CD4-positive, CD25-positive, alpha-beta regulatory T cell (primary cell): ENCODE data around the gene SLC27A3. TPM values are rescaled to one million over a fixed set of nuclear protein-coding genes. Genes with fewer than 3 reads are reported as not detected.
A peak's percentile ranks its signal among the peaks of the same experiment; 100 is the strongest.

ENCODE experiments used
- ATAC-seq, 2 donors: fragments of 150-1000 bp; cut with Tn5 transposase; one replicate each; pipeline ENCODE4 v1.10.0; 2021; ENCODE audit warnings: low read depth in 2 of 2, moderate number of reproducible peaks in 2 of 2, moderate library complexity in 1 of 2
- DNase-seq, 3 donors: peaks; one replicate each; pipeline versions ENCODE4 v3.0.0 to v3.0.0-alpha.2; 2012 to 2022; ENCODE audit warnings: mixed read lengths in 1 of 3
- H3K27ac ChIP-seq: one replicate; pipeline ENCODE4 v1.7.0; 2013; ENCODE audit warnings: mild to moderate bottlenecking, low read length; ENCODE audit not compliant: insufficient read depth, poor library complexity, severe bottlenecking
- H3K27me3 ChIP-seq: one replicate; pipeline ENCODE4 v1.7.0; 2013; ENCODE audit warnings: low read length; ENCODE audit not compliant: control insufficient read depth, insufficient read depth
- H3K36me3 ChIP-seq: one replicate; pipeline ENCODE4 v1.7.0; 2013; ENCODE audit warnings: mild to moderate bottlenecking, low read length, moderate library complexity; ENCODE audit not compliant: control insufficient read depth, insufficient read depth
- H3K4me1 ChIP-seq: 2 replicates; pipeline ENCODE4 v1.7.0; 2013; ENCODE audit warnings: mild to moderate bottlenecking, low read length; ENCODE audit not compliant: insufficient read depth, control insufficient read depth, poor library complexity, severe bottlenecking
- H3K4me3 ChIP-seq: one replicate; pipeline ENCODE4 v1.7.0; 2013; ENCODE audit warnings: low read depth, mild to moderate bottlenecking, low read length, moderate library complexity
- H3K9me3 ChIP-seq, 2 experiments: 1 replicate in 1 of 2; 2 replicates in 1 of 2; pipeline ENCODE4 v1.7.0; 2013; ENCODE audit warnings: low read length in 2 of 2, mild to moderate bottlenecking in 1 of 2, moderate library complexity in 1 of 2; ENCODE audit not compliant: control insufficient read depth in 2 of 2
- H3K27ac Mint-ChIP-seq, 3 donors: one replicate each; pipeline ENCODE4 v1.8.0; 2020 to 2022; ENCODE audit warnings: mild to moderate bottlenecking in 3 of 3, mixed read lengths in 3 of 3, moderate library complexity in 2 of 3
- H3K27me3 Mint-ChIP-seq: one replicate; pipeline ENCODE4 v1.8.0; 2022; ENCODE audit warnings: mild to moderate bottlenecking, mixed read lengths
- H3K36me3 Mint-ChIP-seq: one replicate; pipeline ENCODE4 v1.8.0; 2020; ENCODE audit warnings: mixed read lengths
- H3K4me1 Mint-ChIP-seq, 4 donors: one replicate each; pipeline ENCODE4 v1.8.0; 2020 to 2022; ENCODE audit warnings: mixed read lengths in 4 of 4, mild to moderate bottlenecking in 1 of 4
- H3K4me3 Mint-ChIP-seq, 4 donors: one replicate each; pipeline ENCODE4 v1.8.0; 2020 to 2022; ENCODE audit warnings: mild to moderate bottlenecking in 4 of 4, mixed read lengths in 4 of 4, moderate library complexity in 3 of 4
- H3K9me3 Mint-ChIP-seq, 7 donors: one replicate each; pipeline ENCODE4 v1.8.0; 2020 to 2022; ENCODE audit warnings: mixed read lengths in 7 of 7, mild to moderate bottlenecking in 3 of 7, moderate library complexity in 2 of 7
- polyA plus RNA-seq, 4 donors: library from polyadenylated mRNA; unstranded; fragments of 300-500 nt; fragmentation: Illumina TruSeq; gene quantifications; one replicate each; pipeline ENCODE4 v1.2.3, GENCODE V29; 2021
- total RNA-seq: library from RNA; stranded (reverse); gene quantifications from one replicate; pipeline ENCODE4 v1.2.3, GENCODE V29; 2022

The SLC27A3 gene
- total RNA-seq = 8.3 TPM
- polyA plus RNA-seq = 1 to 10 TPM; 5.4 to 8.3 (median 5.9) TPM

DNA sequence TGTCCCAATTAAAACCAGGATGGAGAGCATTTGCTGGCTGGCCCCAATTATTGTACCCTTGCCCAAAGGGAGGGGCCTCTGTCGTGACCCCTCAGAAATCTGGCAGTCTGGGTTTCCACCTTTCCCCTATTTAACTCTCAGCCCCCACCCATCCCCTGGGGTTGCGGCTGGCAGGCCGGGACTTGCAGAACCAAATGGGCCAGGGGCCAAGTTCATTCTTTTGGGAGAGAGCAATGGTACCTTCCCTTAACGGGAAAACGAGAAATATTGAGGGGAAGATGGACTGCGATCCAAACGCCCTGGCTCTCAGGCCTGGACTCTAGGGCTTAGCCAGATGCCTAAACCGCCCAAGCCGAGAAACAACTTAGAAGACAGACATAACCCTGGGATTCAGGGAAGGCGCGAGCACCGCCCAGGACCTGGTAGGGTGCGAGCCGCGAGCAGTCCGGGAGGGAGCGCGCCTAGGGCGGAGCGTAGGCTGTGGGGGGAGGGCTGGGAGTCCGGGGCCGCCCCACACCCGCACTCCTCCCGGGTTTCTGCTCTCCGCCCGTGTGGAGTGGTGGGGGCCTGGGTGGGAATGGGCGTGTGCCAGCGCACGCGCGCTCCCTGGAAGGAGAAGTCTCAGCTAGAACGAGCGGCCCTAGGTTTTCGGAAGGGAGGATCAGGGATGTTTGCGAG, at the start of gene SLC27A3:
Gene SLC27A3, plus strand, starts transcription at position 628 of the 678 bp plus-strand sequence. CDS start 91 bp downstream, outside the sequence.
- no peaks in the 10 kb centered on the region for H3K27me3 Mint-ChIP-seq
- H3K9me3 Mint-ChIP-seq = no peaks in the 10 kb centered on the region
- H3K4me3 Mint-ChIP-seq = peak within 1 kb of the TSS; percentile 83 to 92 (median 88)
- peaks cover 19% of the 10 kb centered on the region for H3K36me3 ChIP-seq
- no peaks in the 10 kb centered on the region for H3K27me3 ChIP-seq
- H3K27ac ChIP-seq = peak within 1 kb of the TSS; percentile 61
- H3K27ac Mint-ChIP-seq = peak within 1 kb of the TSS; percentile 42 to 77 (median 77)
- ATAC-seq (peak; percentile 23 to 25), DNase-seq (peak in 1 of 3 donors; percentile 5)
- H3K36me3 Mint-ChIP-seq = no peaks in the 10 kb centered on the region
- peaks cover 0 to 25% (median 2%) of the 10 kb centered on the region in 4 donors for H3K4me1 Mint-ChIP-seq
- no peaks in the 10 kb centered on the region for H3K9me3 ChIP-seq
- H3K4me1 ChIP-seq = peaks cover 19% of the 10 kb centered on the region
- H3K4me3 ChIP-seq = peak within 1 kb of the TSS; percentile 58

- DNase-seq (peak; percentile 99 to 100 (median 99)), ATAC-seq (peak; percentile 99)
- H3K36me3 Mint-ChIP-seq = peaks cover 4% of the 10 kb centered on the region
- H3K27me3 Mint-ChIP-seq = peaks cover 11% of the 10 kb centered on the region
- peaks cover 18 to 42% (median 24%) of the 10 kb centered on the region in 4 donors for H3K4me1 Mint-ChIP-seq
- H3K4me3 Mint-ChIP-seq = peak within 1 kb of the TSS; percentile 88 to 94 (median 92)
- H3K36me3 ChIP-seq = no peaks in the 10 kb centered on the region
- H3K27ac Mint-ChIP-seq = peak within 1 kb of the TSS; percentile 79 to 97 (median 94)
- H3K4me1 ChIP-seq = peaks cover 24% of the 10 kb centered on the region
- no peaks in the 10 kb centered on the region for H3K9me3 ChIP-seq
- H3K27ac ChIP-seq = peak within 1 kb of the TSS; percentile 91
- no peaks in the 10 kb centered on the region for H3K27me3 ChIP-seq
- H3K4me3 ChIP-seq = peak within 1 kb of the TSS; percentile 89
- peaks cover 0 to 2% (median 0%) of the 10 kb centered on the region in 7 donors for H3K9me3 Mint-ChIP-seq
These were observed 47.5 kb upstream of the SLC27A3 start, which contains the start of gene INTS3 for GRCh38 chr1:153727463-153728304. TSS of gene INTS3 (plus strand) at chr1:153728050. CDS start at chr1:153728635, 585 bp downstream.

DNA sequence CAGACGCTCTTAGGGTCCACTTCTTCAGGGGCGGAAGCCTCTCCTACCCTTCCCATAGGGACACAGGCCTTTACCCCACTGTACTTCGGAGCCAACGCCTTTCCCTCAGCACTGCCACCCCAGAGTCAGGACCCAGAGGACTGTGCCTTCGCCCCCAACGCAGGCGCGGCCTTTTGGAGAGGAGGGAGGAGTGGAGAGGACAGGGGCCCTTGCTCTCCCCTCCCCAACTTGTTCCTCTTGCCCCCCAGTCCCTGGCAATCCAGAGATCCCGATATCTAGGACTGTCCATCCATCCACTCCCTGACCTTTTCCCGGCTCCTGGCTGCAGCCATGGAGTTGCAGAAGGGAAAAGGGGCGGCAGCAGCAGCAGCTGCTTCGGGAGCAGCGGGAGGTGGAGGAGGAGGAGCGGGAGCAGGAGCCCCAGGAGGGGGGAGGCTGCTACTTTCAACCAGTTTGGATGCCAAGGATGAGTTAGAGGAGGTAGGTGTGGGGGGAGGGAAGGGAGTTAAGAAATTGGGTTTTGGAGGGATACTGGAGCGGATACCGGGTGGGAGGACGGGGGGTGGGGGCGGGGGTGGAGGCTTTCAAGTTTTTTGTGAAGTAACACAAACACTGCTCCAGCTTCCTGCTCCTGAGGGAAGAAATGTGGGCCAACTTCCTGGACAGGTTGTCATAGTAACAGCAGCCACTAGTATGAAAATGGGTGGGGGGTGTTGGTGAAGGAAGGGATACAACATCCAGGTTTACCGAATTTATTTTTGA, 46.7 kb upstream of the SLC27A3 start:
- peaks cover 24% of the 10 kb centered on the region for H3K4me1 ChIP-seq
- H3K27ac ChIP-seq = peak overlapping the region; percentile 91
- no peaks in the 10 kb centered on the region for H3K9me3 ChIP-seq
- Mint-ChIP-seq H3K4me3 (peak overlapping the region; percentile 88 to 94 (median 92)), H3K27me3 (peaks cover 6% of the 10 kb centered on the region), H3K4me1 (peaks cover 18 to 42% (median 24%) of the 10 kb centered on the region in 4 donors), H3K36me3 (peaks cover 4% of the 10 kb centered on the region), H3K27ac (peak overlapping the region; percentile 78 to 97 (median 94)), H3K9me3 (peaks cover 0 to 2% (median 0%) of the 10 kb centered on the region in 7 donors)
- H3K36me3 ChIP-seq = no peaks in the 10 kb centered on the region
- peak overlapping the region; percentile 89 for H3K4me3 ChIP-seq
- H3K27me3 ChIP-seq = no peaks in the 10 kb centered on the region
- DNase-seq (peak in 1 of 3 donors; percentile 34), ATAC-seq (no peak)

DNA sequence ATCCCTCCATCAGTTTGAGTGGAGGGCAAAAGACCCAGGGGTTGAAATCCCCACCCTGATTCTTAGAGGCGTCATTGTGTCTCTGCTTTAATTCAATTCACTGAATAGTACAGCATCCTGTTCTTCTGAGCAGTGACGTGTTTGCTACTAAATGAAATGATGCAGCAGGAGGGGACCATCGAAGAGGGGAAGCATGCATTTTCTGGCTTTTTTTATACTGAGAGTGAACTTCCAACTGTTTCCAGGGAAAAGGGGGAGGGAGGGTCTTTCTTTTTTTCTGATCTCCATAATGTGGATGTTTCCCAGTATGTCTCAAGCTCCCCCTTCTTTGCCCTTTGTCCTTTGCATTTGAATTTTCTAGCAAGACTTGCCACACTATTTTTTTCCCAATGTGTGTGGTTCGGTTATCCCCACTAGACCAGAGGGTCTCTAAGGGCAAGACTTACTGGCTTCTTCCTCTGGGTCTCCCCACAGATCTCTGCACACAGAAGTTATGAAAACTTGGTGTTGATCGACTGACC, 44.7 kb upstream of the SLC27A3 start:
- Mint-ChIP-seq H3K4me3 (peak overlapping the region; percentile 27 to 66 (median 57)), H3K9me3 (peaks cover 0 to 2% (median 0%) of the 10 kb centered on the region in 7 donors), H3K4me1 (peaks cover 19 to 42% (median 29%) of the 10 kb centered on the region in 4 donors), H3K27ac (peak overlapping the region; percentile 67 to 80 (median 79)), H3K36me3 (peaks cover 4% of the 10 kb centered on the region), H3K27me3 (peaks cover 6% of the 10 kb centered on the region)
- H3K4me3 ChIP-seq = no peak overlapping the region
- no peaks in the 10 kb centered on the region for H3K9me3 ChIP-seq
- ATAC-seq (no peak), DNase-seq (peak in 1 of 3 donors; percentile 16)
- H3K4me1 ChIP-seq = peaks cover 24% of the 10 kb centered on the region
- no peaks in the 10 kb centered on the region for H3K36me3 ChIP-seq
- no peak overlapping the region for H3K27ac ChIP-seq
- H3K27me3 ChIP-seq = no peaks in the 10 kb centered on the region

DNA sequence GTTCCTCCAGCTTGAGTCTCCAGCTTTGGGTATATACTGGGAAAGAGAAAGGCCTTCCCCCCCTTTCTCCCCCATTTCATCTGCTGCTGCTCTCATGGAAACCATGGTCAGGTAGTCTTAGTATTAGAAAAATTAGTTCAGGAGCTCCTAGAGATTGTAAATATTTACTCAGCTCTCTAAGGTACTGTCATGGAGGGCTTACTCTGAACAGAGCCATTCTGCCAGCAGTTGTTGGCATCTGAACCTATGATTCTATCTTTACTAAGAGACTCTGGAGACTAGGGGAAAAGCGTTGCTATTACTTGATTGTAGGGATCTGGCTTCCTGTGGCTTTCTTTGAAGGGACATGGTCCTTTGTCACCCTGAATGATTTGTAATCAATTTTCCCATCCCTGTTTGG, 41.2 kb upstream of the SLC27A3 start:
- Mint-ChIP-seq H3K9me3 (no peaks in the 10 kb centered on the region), H3K36me3 (peaks cover 4% of the 10 kb centered on the region), H3K4me3 (peak overlapping the region in 1 of 4 donors; percentile 49), H3K4me1 (peaks cover 15 to 35% (median 27%) of the 10 kb centered on the region in 4 donors), H3K27me3 (no peaks in the 10 kb centered on the region), H3K27ac (peak overlapping the region in 1 of 3 donors; percentile 65)
- Histone ChIP-seq H3K4me3 (no peak overlapping the region), H3K36me3 (no peaks in the 10 kb centered on the region), H3K27ac (no peak overlapping the region), H3K9me3 (no peaks in the 10 kb centered on the region), H3K27me3 (no peaks in the 10 kb centered on the region), H3K4me1 (peaks cover 10% of the 10 kb centered on the region)
- ATAC-seq (no peak), DNase-seq (no peak)

DNA sequence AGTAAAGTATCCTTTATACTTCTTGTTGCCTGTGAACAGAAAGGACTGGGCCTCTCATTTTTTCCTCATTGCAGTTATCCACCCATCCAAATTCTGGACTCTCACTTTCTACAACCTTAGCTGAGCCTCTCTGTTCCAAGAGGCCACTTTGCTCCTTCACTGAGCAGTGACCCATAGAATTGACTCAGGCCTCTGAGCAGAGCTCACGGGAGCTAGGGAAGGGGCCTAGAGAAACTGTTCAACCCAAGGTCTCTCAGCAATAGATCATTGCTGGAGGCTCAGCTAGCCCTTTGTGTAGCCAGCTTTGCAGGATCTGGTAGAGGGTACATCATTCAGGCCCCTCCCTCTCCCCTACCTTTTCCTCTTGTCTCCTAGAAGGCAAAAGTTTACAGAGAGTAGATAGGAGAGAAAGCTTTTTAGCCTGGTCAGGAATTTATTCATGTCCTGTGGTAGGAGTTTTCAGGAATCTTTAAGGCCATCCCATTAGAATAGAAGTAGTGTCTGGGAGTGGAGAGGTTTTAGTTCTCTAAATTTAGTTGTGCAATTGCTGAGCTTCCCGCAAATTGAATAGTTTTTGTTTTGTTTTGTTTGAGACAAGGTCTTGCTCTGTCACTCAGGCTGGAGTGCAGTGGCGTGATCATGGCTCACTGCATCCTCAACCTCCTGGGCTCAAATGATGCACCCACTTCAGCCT, 40.7 kb upstream of the SLC27A3 start:
- H3K9me3 Mint-ChIP-seq = no peaks in the 10 kb centered on the region
- no peaks in the 10 kb centered on the region for H3K36me3 Mint-ChIP-seq
- no peaks in the 10 kb centered on the region for H3K27me3 Mint-ChIP-seq
- H3K36me3 ChIP-seq = no peaks in the 10 kb centered on the region
- peaks cover 4% of the 10 kb centered on the region for H3K4me1 ChIP-seq
- no peak for DNase-seq
- no peaks in the 10 kb centered on the region for H3K27me3 ChIP-seq
- no peaks in the 10 kb centered on the region for H3K9me3 ChIP-seq
- no peak for ATAC-seq
- H3K4me3 Mint-ChIP-seq = peak overlapping the region in 1 of 4 donors; percentile 49
- peaks cover 15 to 29% (median 22%) of the 10 kb centered on the region in 4 donors for H3K4me1 Mint-ChIP-seq
- no peak overlapping the region for H3K4me3 ChIP-seq
- no peak overlapping the region for H3K27ac ChIP-seq
- H3K27ac Mint-ChIP-seq = peak overlapping the region in 2 of 3 donors; percentile 6 to 65
